Measurements from ENCODE around the gene LARP1.

The LARP1 gene

DNA sequence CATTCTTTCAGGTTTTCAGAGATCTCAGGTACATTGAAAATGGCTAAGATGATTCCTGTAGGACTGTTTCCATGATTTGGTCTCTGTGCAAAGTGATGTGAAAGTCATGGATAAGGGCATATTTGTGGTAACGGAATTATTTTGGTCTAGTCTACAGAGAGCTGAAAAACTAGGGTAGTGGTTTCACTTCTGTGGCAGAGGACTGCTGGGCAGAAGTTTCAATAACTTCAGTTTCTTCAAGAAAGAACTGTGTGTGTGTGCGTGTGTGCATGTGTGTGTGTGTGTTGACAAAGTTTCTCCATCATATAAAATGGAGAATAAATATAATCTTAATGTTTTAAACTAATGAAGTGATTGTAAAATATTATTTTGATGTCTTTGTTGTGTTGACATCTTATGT is 107.6 kb downstream of the LARP1 start:
- no peak for DNase-seq

DNA sequence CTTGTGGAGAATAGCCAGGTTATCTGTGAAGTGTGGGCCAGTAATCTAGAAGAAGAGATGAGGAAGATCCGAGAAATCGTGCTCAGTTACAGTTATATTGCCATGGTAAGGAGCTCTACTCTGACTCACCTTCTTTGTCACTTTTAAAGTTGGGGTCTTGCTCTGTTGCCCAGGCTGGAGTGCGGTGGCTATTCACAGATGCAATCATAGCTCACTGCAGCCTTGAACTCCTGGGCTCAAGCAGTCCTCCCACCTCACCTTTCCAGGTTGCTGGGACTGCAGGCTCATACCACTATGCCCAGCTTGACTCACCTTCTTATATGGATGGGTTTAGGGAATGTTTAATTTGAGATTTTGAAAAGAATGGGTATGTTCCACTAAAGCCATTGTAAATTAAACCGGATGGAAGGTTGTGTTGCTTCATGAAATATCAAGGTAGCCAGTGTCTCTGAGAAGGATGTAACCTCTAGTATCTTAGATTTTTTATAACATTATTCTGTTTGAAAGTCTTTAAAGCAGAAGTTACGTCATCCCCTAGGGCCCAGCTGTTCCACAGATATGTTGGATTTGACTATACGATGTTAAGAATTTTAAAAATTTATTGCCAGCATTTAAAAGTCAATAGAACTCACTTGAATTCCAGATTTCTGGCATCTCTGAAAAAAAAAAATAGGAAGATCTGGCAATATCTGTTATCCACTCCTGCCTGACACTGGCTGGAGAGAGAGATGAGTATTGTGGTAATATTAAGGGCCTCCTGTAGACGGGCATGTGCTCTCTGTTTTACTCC is 108.3 kb downstream of the LARP1 start:
- no peak for DNase-seq

DNA sequence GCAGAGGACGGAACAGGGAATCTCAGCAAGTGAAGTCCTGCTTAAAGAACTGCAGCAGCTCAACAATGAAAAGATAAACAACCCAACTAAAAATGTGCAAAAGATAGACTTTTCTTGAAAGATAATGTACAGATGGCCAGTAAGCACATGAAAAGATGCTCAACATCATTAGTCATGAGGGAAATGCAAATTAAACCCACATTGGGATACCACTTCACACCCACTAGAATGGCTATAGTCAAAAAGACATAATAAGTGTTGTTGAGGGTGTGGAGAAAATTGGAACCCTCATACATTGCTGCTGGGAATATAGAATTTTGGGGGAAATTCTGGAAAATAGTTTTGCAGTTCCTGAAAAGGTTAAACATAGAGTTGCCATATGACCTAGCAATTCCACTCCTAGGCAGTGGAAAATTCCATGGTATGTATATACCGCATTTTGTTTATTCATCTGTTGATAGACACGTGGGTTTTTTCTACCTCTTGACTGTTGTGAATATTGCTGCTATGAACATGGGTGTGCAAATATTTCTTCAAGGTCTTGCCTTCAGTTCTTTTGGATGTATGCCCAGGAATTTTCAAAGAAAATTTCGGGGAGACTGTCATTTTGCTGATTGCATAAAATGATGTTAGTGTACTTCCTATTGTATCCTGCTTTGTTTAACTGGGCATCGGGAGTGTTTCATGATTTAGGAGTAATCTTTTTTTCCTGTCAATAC is 110.4 kb downstream of the LARP1 start:
- no peak for DNase-seq

DNA sequence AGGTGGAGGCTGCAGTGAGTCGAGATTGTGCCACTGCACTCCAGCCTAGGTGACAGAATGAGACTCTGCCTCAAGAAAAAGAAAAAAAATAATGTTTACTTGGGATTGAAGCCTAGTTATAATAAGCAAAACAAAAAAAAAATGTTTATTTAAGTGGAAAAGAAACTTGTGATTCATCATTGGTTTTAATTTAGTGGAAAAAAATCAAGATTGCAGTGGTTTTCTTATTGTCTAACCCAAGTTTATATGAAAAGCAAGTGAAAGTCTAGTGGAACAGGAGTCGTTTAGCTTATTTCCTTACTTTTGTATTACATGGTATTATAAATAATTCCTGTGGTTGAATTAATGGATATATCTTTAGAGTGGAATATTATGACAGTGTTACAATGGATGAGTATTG is 111.7 kb downstream of the LARP1 start:
- no peak for DNase-seq

All from stimulated activated CD8-positive, alpha-beta memory T cell treated with anti-CD3 and anti-CD28 coated beads, Interleukin-4, amount 100 ng/mL, for 48 hours (primary cell).